ENCODE measurements around the gene SPDYE18.
"Not testable (repeated sequence)": the region's sequence is repeated elsewhere in the genome, so short reads cannot be mapped to it uniquely, and the experiment has no call there.

Gene SPDYE18

DNA sequence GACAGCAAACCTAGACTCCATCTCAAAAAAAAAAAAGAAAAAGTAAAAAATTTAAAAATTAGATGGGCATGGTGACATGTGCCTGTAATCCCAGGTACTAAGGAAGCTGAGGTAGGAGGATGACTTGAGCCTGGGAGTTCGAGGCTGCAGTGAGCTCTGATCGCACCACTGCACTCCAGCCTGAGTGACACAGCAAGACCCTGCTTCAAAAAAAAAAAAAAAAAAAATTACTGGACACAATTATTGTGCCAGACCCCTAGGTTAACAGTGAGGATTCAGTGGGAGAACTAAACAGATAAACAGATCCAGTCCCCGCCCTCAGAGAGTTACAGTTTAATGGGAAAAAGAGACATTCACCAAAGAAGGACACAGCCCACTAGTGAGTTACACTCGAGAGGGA is 1.4 kb upstream of the SPDYE18 start:
- not testable (repeated sequence) for H3K4me2 ChIP-seq (ENCODE audit: low read depth, low read length, poor library complexity, severe bottlenecking); H3K9me2 ChIP-seq (replicated peaks; ENCODE audit: low read depth, low read length); H2AFZ ChIP-seq (ENCODE audit: low read length); H4K20me1 ChIP-seq (ENCODE audit: insufficient read depth, low read length, poor library complexity, severe bottlenecking); H3K9me3 ChIP-seq (ENCODE audit: insufficient read depth, low read depth, low read length); H3K36me3 ChIP-seq (ENCODE audit: insufficient read depth, low read length); H3K9ac ChIP-seq (ENCODE audit: low read depth, low read length, poor library complexity, severe bottlenecking); H3K4me3 ChIP-seq (ENCODE audit: low read length, poor library complexity, severe bottlenecking); H3F3A ChIP-seq (ENCODE audit: low read depth); H3K79me2 ChIP-seq (ENCODE audit: insufficient read depth, low read length); H3K27me3 ChIP-seq (ENCODE audit: insufficient read depth, low read length, poor library complexity, severe bottlenecking); H3K4me1 ChIP-seq (ENCODE audit: insufficient read depth, low read length, poor library complexity, severe bottlenecking)

DNA sequence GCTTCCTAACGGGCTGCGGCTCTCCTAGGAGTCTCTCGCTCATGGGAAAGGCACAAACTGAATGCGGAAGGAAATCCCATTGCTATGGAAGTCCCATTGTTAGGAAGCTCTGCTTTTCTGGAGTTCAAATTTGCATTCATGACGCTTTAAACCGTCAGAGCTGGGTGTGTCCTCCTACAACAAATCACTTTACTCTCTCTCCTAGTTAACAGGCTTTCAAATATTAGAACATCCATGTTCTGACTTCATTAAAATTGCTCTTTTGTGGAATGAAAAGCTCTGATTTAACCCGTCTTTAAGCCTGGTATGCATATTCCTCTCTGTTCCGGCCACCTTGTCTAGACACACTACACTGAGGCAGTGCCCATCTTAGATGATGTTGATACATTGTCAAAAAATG is 30.1 kb downstream of the SPDYE18 start, which contains the start of gene SPDYE17:
Gene SPDYE17, minus strand, starts transcription at position 101 of the 400 bp plus-strand sequence. CDS start 1,791 bp downstream, outside the sequence.
- not testable (repeated sequence) for H3K79me2 ChIP-seq (ENCODE audit: insufficient read depth, low read length); H3K4me2 ChIP-seq (ENCODE audit: low read depth, low read length, poor library complexity, severe bottlenecking); H3K4me1 ChIP-seq (ENCODE audit: insufficient read depth, low read length, poor library complexity, severe bottlenecking); H3K4me3 ChIP-seq (ENCODE audit: low read length, poor library complexity, severe bottlenecking); H3K9me2 ChIP-seq (replicated peaks; ENCODE audit: low read depth, low read length); H4K20me1 ChIP-seq (ENCODE audit: insufficient read depth, low read length, poor library complexity, severe bottlenecking); H3K27me3 ChIP-seq (ENCODE audit: insufficient read depth, low read length, poor library complexity, severe bottlenecking); H3F3A ChIP-seq (ENCODE audit: low read depth); H3K9ac ChIP-seq (ENCODE audit: low read depth, low read length, poor library complexity, severe bottlenecking); H3K36me3 ChIP-seq (ENCODE audit: insufficient read depth, low read length); H3K9me3 ChIP-seq (ENCODE audit: insufficient read depth, low read depth, low read length); H2AFZ ChIP-seq (ENCODE audit: low read length)

- not testable (repeated sequence) for H3K9me2 ChIP-seq (replicated peaks; ENCODE audit: low read depth, low read length); H3F3A ChIP-seq (ENCODE audit: low read depth); H3K9ac ChIP-seq (ENCODE audit: low read depth, low read length, poor library complexity, severe bottlenecking); H3K4me2 ChIP-seq (ENCODE audit: low read depth, low read length, poor library complexity, severe bottlenecking); H3K36me3 ChIP-seq (ENCODE audit: insufficient read depth, low read length); H3K4me1 ChIP-seq (ENCODE audit: insufficient read depth, low read length, poor library complexity, severe bottlenecking); H4K20me1 ChIP-seq (ENCODE audit: insufficient read depth, low read length, poor library complexity, severe bottlenecking); H3K27me3 ChIP-seq (ENCODE audit: insufficient read depth, low read length, poor library complexity, severe bottlenecking); H2AFZ ChIP-seq (ENCODE audit: low read length); H3K9me3 ChIP-seq (ENCODE audit: insufficient read depth, low read depth, low read length); H3K79me2 ChIP-seq (ENCODE audit: insufficient read depth, low read length); H3K4me3 ChIP-seq (ENCODE audit: low read length, poor library complexity, severe bottlenecking)
Measured at GRCh38 chr7:77026349-77026748, 36.0 kb downstream of the SPDYE18 start.

DNA sequence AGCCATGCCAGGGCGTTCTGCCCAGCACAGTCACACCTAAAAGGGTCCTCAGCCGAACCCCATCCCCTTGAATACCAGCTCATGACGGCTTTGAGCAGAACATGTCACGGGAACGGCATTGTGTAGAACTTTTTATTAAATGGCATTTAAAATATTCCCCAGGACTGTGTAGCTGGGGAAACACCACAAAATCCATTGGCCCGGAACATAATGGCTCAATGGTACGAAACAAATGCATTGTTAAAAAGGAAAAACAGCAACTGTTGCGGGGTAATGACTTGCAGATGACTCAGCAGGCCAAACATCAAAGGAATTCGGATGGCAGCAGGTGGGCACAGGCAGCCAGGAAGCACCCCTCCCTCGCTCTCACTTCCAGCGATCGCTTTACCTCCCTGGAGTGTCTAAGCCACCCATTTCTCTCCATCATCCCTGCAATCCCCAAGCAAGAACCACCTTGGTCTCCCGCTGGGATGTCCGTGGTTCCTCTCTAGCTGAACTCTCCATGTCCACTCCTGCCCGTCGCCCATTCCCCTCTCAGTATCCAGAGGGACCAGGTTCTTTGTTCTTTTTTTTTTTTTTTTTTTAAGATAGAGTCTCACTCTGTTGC is 52.2 kb downstream of the SPDYE18 start:
- not testable (repeated sequence) for H3K27me3 ChIP-seq (ENCODE audit: insufficient read depth, low read length, poor library complexity, severe bottlenecking); H3K79me2 ChIP-seq (ENCODE audit: insufficient read depth, low read length); H3K4me3 ChIP-seq (ENCODE audit: low read length, poor library complexity, severe bottlenecking); H3K9ac ChIP-seq (ENCODE audit: low read depth, low read length, poor library complexity, severe bottlenecking); H3K36me3 ChIP-seq (ENCODE audit: insufficient read depth, low read length); H3K4me2 ChIP-seq (ENCODE audit: low read depth, low read length, poor library complexity, severe bottlenecking); H3F3A ChIP-seq (ENCODE audit: low read depth); H3K4me1 ChIP-seq (ENCODE audit: insufficient read depth, low read length, poor library complexity, severe bottlenecking); H3K9me2 ChIP-seq (replicated peaks; ENCODE audit: low read depth, low read length); H4K20me1 ChIP-seq (ENCODE audit: insufficient read depth, low read length, poor library complexity, severe bottlenecking); H2AFZ ChIP-seq (ENCODE audit: low read length); H3K9me3 ChIP-seq (ENCODE audit: insufficient read depth, low read depth, low read length)

DNA sequence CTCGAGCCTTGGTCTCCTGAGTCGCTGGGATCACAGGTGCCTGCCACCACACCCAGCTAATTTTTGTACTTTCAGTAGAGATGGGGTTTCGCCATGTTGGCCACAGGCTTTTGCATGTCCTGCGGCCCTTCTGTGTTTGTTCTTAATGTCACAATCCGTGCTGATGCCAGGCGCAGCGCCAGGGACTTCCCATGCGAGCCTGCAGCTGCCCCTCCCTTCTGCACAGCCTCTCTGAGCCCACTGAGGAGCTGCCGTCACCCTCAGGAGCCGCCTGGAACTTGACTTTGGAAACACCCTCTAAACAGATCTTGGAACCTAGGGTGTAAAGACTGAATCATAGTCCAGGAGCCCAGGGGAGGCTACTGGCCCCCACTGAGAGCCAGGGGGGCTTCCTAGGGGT is 54.4 kb downstream of the SPDYE18 start:
- not testable (repeated sequence) for H3K27me3 ChIP-seq (ENCODE audit: insufficient read depth, low read length, poor library complexity, severe bottlenecking); H3K9me3 ChIP-seq (ENCODE audit: insufficient read depth, low read depth, low read length); H3K4me2 ChIP-seq (ENCODE audit: low read depth, low read length, poor library complexity, severe bottlenecking); H3K9me2 ChIP-seq (replicated peaks; ENCODE audit: low read depth, low read length); H3F3A ChIP-seq (ENCODE audit: low read depth); H3K4me3 ChIP-seq (ENCODE audit: low read length, poor library complexity, severe bottlenecking); H3K36me3 ChIP-seq (ENCODE audit: insufficient read depth, low read length); H3K9ac ChIP-seq (ENCODE audit: low read depth, low read length, poor library complexity, severe bottlenecking); H3K79me2 ChIP-seq (ENCODE audit: insufficient read depth, low read length); H4K20me1 ChIP-seq (ENCODE audit: insufficient read depth, low read length, poor library complexity, severe bottlenecking); H2AFZ ChIP-seq (ENCODE audit: low read length); H3K4me1 ChIP-seq (ENCODE audit: insufficient read depth, low read length, poor library complexity, severe bottlenecking)

- H3K9me3 ChIP-seq (ENCODE audit: insufficient read depth, low read depth, low read length), result not testable (repeated sequence)
Measured at GRCh38 chr7:77006127-77007110, 55.9 kb downstream of the SPDYE18 start.

GRCh38 chr7:77005461-77006057 is 56.8 kb downstream of the SPDYE18 start:
- not testable (repeated sequence) for H3K79me2 ChIP-seq (ENCODE audit: insufficient read depth, low read length); H3K36me3 ChIP-seq (ENCODE audit: insufficient read depth, low read length); H3K9me3 ChIP-seq (ENCODE audit: insufficient read depth, low read depth, low read length); H4K20me1 ChIP-seq (ENCODE audit: insufficient read depth, low read length, poor library complexity, severe bottlenecking); H3K4me2 ChIP-seq (ENCODE audit: low read depth, low read length, poor library complexity, severe bottlenecking); H3K27me3 ChIP-seq (ENCODE audit: insufficient read depth, low read length, poor library complexity, severe bottlenecking); H3F3A ChIP-seq (ENCODE audit: low read depth); H2AFZ ChIP-seq (ENCODE audit: low read length); H3K4me1 ChIP-seq (ENCODE audit: insufficient read depth, low read length, poor library complexity, severe bottlenecking); H3K9me2 ChIP-seq (replicated peaks; ENCODE audit: low read depth, low read length); H3K4me3 ChIP-seq (ENCODE audit: low read length, poor library complexity, severe bottlenecking); H3K9ac ChIP-seq (ENCODE audit: low read depth, low read length, poor library complexity, severe bottlenecking)

More at GRCh38 chr7:77006127-77007110, 55.9 kb downstream of the SPDYE18 start:
- H3K4me1 ChIP-seq (ENCODE audit: insufficient read depth, low read length, poor library complexity, severe bottlenecking); H3K4me3 ChIP-seq (ENCODE audit: low read length, poor library complexity, severe bottlenecking); H3K27me3 ChIP-seq (ENCODE audit: insufficient read depth, low read length, poor library complexity, severe bottlenecking); H3K9me2 ChIP-seq (replicated peaks; ENCODE audit: low read depth, low read length); H2AFZ ChIP-seq (ENCODE audit: low read length); H3K4me2 ChIP-seq (ENCODE audit: low read depth, low read length, poor library complexity, severe bottlenecking); H3K36me3 ChIP-seq (ENCODE audit: insufficient read depth, low read length); H3K79me2 ChIP-seq (ENCODE audit: insufficient read depth, low read length); H3K9ac ChIP-seq (ENCODE audit: low read depth, low read length, poor library complexity, severe bottlenecking); H4K20me1 ChIP-seq (ENCODE audit: insufficient read depth, low read length, poor library complexity, severe bottlenecking); H3F3A ChIP-seq (ENCODE audit: low read depth): not testable (repeated sequence)

Data from Loucy (cell line).